Mucosa of stomach (tissue), 1 donor: Measurements from ENCODE around the gene ABCF1.

Source experiments
- H3K27me3 ChIP-seq: one replicate; pipeline ENCODE4 v1.7.0; 2013; ENCODE audit warnings: mild to moderate bottlenecking, low read length; ENCODE audit not compliant: control insufficient read depth, insufficient read depth
- H3K36me3 ChIP-seq: one replicate; pipeline ENCODE4 v1.7.0; 2013; ENCODE audit warnings: low read length; ENCODE audit not compliant: control insufficient read depth, insufficient read depth
- H3K4me1 ChIP-seq: one replicate; pipeline ENCODE4 v1.7.0; 2013; ENCODE audit warnings: mild to moderate bottlenecking, low read length; ENCODE audit not compliant: control insufficient read depth, insufficient read depth
- H3K4me3 ChIP-seq: one replicate; pipeline ENCODE4 v1.7.0; 2013; ENCODE audit warnings: low read length
- H3K9ac ChIP-seq: one replicate; pipeline ENCODE4 v1.7.0; 2013; ENCODE audit warnings: mild to moderate bottlenecking, low read length, moderate library complexity
- H3K9me3 ChIP-seq: one replicate; pipeline ENCODE4 v1.7.0; 2013; ENCODE audit warnings: mild to moderate bottlenecking, low read length, moderate library complexity; ENCODE audit not compliant: control insufficient read depth
- donor health status: Pancreatic carcinoma.

Gene ABCF1

GRCh38 chr6:30612213-30612612 is 41.0 kb downstream of the ABCF1 start:
- Histone ChIP-seq H3K36me3 (peaks cover 18% of the 10 kb centered on the region), H3K27me3 (no peaks in the 10 kb centered on the region), H3K4me3 (no peak overlapping the region), H3K4me1 (peaks cover 20% of the 10 kb centered on the region), H3K9ac (no peak overlapping the region), H3K9me3 (no peaks in the 10 kb centered on the region)

GRCh38 chr6:30612687-30613248 is 41.5 kb downstream of the ABCF1 start:
- Histone ChIP-seq H3K4me1 (peaks cover 20% of the 10 kb centered on the region), H3K4me3 (no peak overlapping the region), H3K27me3 (no peaks in the 10 kb centered on the region), H3K9me3 (no peaks in the 10 kb centered on the region), H3K36me3 (peaks cover 18% of the 10 kb centered on the region), H3K9ac (no peak overlapping the region)

GRCh38 chr6:30613251-30614043 is 42.2 kb downstream of the ABCF1 start:
- Histone ChIP-seq H3K27me3 (no peaks in the 10 kb centered on the region), H3K9ac (peak overlapping the region; percentile 1), H3K36me3 (peaks cover 18% of the 10 kb centered on the region), H3K9me3 (no peaks in the 10 kb centered on the region), H3K4me3 (no peak overlapping the region), H3K4me1 (peaks cover 24% of the 10 kb centered on the region)

DNA sequence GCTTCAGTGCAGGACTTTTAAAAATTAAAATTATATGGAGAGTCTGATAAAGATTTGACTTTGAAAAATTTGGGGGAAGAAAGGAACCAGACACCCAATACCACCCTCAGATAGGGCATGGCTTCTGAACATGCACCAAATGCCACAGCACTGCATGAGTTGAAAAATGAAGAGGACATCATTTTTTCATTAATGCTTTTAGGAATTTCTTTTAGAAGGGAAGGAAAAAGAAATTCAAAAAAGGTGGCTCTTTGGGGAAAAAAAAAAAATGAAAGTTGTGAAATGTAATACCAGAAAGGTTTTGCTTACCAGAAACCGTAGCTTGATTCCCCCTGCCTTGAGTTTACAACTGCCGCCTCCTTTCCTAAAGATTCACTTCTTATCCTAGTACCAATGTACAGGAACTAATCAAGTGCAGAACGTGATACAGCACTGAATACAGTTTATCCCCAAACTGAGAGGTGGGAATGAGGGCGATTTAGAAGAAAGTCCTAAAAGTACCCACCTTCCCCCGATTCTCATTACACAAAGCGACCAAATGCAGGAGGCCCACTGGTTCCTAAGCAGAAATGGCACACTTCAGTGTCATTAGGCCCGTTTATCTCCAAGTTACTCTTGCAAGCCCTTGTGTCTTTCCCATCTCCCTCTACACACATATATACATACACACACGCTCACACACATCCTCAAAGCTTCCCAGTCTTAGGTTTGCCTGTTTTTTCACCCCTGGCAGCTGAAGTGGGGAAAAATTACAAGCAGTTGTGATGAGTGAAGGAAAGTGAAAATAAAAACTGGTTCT is 43.0 kb downstream of the ABCF1 start:
- no peaks in the 10 kb centered on the region for H3K9me3 ChIP-seq
- peak overlapping the region; percentile 100 for H3K9ac ChIP-seq
- no peaks in the 10 kb centered on the region for H3K27me3 ChIP-seq
- peaks cover 31% of the 10 kb centered on the region for H3K4me1 ChIP-seq
- peak overlapping the region; percentile 48 for H3K4me3 ChIP-seq
- H3K36me3 ChIP-seq, result peaks cover 18% of the 10 kb centered on the region

DNA sequence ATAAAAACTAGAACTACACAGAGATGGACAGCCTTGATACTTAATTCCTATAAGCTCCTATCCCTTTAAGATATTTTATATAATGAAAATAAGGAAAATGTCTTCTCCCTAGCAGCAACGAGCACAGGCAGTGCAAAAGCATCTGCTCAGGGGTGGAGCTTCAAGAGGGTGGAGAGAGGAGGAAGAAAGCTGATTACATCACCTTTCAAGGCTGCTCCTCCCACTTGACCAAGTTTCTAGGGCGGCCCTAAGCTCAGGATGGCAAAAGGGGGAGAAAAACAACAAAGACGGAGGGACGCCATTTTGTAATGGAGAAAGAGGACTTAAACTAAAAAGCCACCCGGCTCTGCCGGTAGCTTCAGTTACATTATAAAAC is 43.6 kb downstream of the ABCF1 start:
- peak overlapping the region; percentile 100 for H3K9ac ChIP-seq
- peaks cover 18% of the 10 kb centered on the region for H3K36me3 ChIP-seq
- no peaks in the 10 kb centered on the region for H3K27me3 ChIP-seq
- no peaks in the 10 kb centered on the region for H3K9me3 ChIP-seq
- H3K4me3 ChIP-seq, result peak overlapping the region; percentile 48
- peaks cover 36% of the 10 kb centered on the region for H3K4me1 ChIP-seq

DNA sequence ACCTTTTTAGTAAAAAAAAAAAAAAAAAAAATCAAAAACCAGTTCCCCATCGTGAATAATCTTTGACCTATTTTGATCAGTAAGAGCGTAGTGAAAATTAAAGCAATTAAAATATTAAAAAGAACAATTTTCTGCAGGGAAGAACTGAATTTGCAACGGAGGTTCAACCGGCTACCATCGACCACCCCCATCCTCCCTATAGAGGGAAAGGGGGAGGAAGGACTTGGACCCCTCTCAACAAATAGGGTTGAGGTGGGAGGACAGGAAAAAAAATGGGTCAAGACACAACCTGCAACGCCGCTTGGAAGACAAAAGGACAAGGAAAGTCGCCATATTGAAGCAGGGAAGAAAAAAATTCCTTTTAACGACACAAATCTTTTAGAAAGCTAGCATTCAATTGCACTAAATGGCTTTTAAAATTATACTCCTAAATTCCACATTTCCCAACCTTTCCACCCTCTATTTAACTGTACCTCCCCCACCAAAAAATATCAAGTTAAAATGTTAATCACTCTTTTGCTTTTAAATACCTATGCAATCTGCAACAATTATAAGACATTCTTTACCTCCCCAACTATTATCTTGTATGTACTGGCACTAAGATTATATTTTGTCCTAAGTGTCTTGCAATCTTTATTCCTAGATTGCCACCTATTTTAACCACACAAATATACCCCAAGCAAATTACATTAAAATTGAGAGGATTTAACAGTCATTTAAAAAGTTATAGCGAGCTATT is 44.1 kb downstream of the ABCF1 start:
- H3K9ac ChIP-seq, result peak overlapping the region; percentile 100
- H3K4me1 ChIP-seq, result peaks cover 31% of the 10 kb centered on the region
- peaks cover 18% of the 10 kb centered on the region for H3K36me3 ChIP-seq
- H3K27me3 ChIP-seq, result no peaks in the 10 kb centered on the region
- peak overlapping the region; percentile 99 for H3K4me3 ChIP-seq
- no peaks in the 10 kb centered on the region for H3K9me3 ChIP-seq

DNA sequence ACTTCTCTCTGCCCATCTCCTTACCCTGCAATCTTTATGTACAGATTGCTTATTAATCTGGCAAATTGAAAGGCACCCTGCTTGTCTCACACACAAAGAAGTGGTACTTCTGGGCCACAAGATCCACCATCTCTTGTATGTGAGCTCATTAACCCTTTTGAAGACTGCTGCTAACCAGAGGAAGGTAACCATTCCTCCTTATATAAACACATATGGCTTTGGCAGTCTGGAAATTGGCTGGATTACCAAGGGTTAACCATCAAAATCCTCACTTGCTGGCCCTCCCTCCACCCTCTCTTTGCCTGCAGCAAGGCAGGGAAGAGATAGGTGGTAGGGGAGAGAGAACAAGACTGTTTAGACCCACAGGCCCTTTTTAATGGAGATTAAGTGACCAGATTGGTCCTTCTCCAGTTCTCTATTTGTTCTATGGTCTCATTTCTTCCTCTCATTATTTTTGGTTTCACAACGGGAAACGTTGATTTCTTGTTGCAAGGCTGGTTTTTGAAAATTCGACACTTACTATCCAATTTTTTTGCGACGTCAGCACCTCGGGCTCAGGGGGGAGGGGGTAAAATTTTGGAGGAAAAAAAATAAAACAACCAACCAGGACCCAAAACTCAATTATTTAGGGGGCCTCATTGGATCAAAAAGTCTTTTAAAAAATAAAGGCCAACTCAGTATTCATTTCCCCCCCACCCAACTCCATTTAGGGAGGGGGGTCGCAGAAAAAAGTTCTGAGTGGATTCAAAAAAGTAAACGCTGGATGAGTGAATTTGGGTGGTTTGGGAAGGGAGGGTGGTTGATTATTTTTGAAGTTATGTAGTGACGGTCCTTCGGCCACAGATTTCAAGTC is 44.9 kb downstream of the ABCF1 start:
- H3K9me3 ChIP-seq, result no peaks in the 10 kb centered on the region
- peaks cover 18% of the 10 kb centered on the region for H3K36me3 ChIP-seq
- H3K4me1 ChIP-seq, result peaks cover 31% of the 10 kb centered on the region
- H3K9ac ChIP-seq, result peak overlapping the region; percentile 100
- no peaks in the 10 kb centered on the region for H3K27me3 ChIP-seq
- peak overlapping the region; percentile 99 for H3K4me3 ChIP-seq

- no peaks in the 10 kb centered on the region for H3K9me3 ChIP-seq
- H3K4me1 ChIP-seq, result peaks cover 31% of the 10 kb centered on the region
- H3K4me3 ChIP-seq, result peak within 1 kb of the TSS; percentile 99
- H3K36me3 ChIP-seq, result peaks cover 18% of the 10 kb centered on the region
- H3K27me3 ChIP-seq, result no peaks in the 10 kb centered on the region
- H3K9ac ChIP-seq, result peak within 1 kb of the TSS; percentile 100
These were observed 45.7 kb downstream of the ABCF1 start, which contains the start of gene PPP1R10 for GRCh38 chr6:30616811-30617564. Gene PPP1R10, minus strand, starts transcription at chr6:30617243. Its CDS starts 7,299 bp downstream, at chr6:30609944.

GRCh38 chr6:30617565-30618269 is 46.5 kb downstream of the ABCF1 start, which contains the start of gene MRPS18B:
Gene MRPS18B, plus strand, starts transcription at chr6:30617840. Its CDS starts 26 bp downstream, at chr6:30617866.
- H3K9me3 ChIP-seq, result no peaks in the 10 kb centered on the region
- H3K27me3 ChIP-seq, result no peaks in the 10 kb centered on the region
- H3K4me3 ChIP-seq, result peak within 1 kb of the TSS; percentile 99
- peaks cover 20% of the 10 kb centered on the region for H3K36me3 ChIP-seq
- peaks cover 31% of the 10 kb centered on the region for H3K4me1 ChIP-seq
- peak within 1 kb of the TSS; percentile 100 for H3K9ac ChIP-seq

DNA sequence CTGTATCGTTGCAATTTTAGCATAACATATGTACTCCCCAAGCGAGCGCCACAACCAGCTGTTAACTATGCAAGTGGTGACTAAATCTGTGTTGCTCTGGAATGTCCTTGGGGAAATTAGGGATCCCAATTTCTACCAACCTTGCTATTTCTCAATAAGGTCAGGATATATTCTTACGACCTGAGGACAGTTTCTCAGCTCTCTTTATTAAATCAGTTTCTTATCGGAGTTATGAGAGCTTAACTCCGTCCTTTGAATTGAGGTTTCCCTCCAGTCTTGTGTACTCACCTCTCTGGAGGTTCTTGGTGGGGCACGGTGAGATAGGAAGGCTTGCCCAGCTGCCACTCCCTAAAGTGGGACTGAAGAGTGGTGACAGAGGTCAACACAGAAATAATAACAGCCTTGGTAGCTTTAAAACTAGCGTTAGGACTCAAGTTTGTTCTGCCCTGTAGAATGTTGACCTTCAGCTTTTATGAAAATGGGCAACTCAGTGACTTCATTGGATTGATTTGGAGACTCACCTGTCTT is 47.1 kb downstream of the ABCF1 start:
- Histone ChIP-seq H3K9ac (peak overlapping the region; percentile 100), H3K4me1 (peaks cover 29% of the 10 kb centered on the region), H3K36me3 (peaks cover 26% of the 10 kb centered on the region), H3K9me3 (no peaks in the 10 kb centered on the region), H3K27me3 (no peaks in the 10 kb centered on the region), H3K4me3 (peak overlapping the region; percentile 74)
